Endodermal cell (in vitro differentiated cells): ENCODE results near the gene SALL3. TPM values are rescaled to one million over a fixed set of nuclear protein-coding genes. Genes with fewer than 3 reads are reported as not detected.

Source experiments
- DNase-seq: peaks from one replicate; pipeline ENCODE4 v3.0.0-alpha.2; 2017
- H3K27ac ChIP-seq: 2 replicates; pipeline ENCODE4 v1.5.1; 2013; ENCODE audit warnings: mild to moderate bottlenecking, low read depth, low read length, moderate library complexity
- H3K27me3 ChIP-seq: 2 replicates; pipeline ENCODE4 v1.6.1; 2013; ENCODE audit warnings: mild to moderate bottlenecking, low read length, moderate library complexity; ENCODE audit not compliant: insufficient read depth, control insufficient read depth, poor library complexity, severe bottlenecking
- H3K36me3 ChIP-seq: 2 replicates; pipeline ENCODE4 v1.7.0; 2013; ENCODE audit warnings: mild to moderate bottlenecking, low read length, moderate library complexity; ENCODE audit not compliant: control insufficient read depth, insufficient read depth
- H3K4me1 ChIP-seq: one replicate; pipeline ENCODE4 v1.7.0; 2013; ENCODE audit warnings: low read length; ENCODE audit not compliant: control insufficient read depth, insufficient read depth
- H3K4me3 ChIP-seq: 2 replicates; pipeline ENCODE4 v1.5.1; 2013; ENCODE audit warnings: mild to moderate bottlenecking, low read length, moderate library complexity
- H3K9ac ChIP-seq: 2 replicates; pipeline ENCODE4 v1.6.1; 2013; ENCODE audit warnings: mild to moderate bottlenecking, low read length, moderate library complexity; ENCODE audit not compliant: poor library complexity, severe bottlenecking; ENCODE audit errors: extremely low read depth
- H3K9me3 ChIP-seq: 2 replicates; pipeline ENCODE4 v1.6.1; 2013; ENCODE audit warnings: mild to moderate bottlenecking, low read length, moderate library complexity; ENCODE audit not compliant: control insufficient read depth
- H3K27ac Mint-ChIP-seq: 2 replicates; pipeline ENCODE4 v1.8.0; 2020; ENCODE audit warnings: mixed read lengths
- H3K27me3 Mint-ChIP-seq: 2 replicates; pipeline ENCODE4 v1.8.0; 2021; ENCODE audit warnings: mild to moderate bottlenecking, mixed read lengths; ENCODE audit not compliant: insufficient read depth
- H3K36me3 Mint-ChIP-seq: 2 replicates; pipeline ENCODE4 v1.8.0; 2020; ENCODE audit warnings: low read depth, mixed read lengths
- H3K4me1 Mint-ChIP-seq: 2 replicates; pipeline ENCODE4 v1.8.0; 2020; ENCODE audit warnings: mixed read lengths
- H3K4me3 Mint-ChIP-seq: 2 replicates; pipeline ENCODE4 v1.8.0; 2020; ENCODE audit warnings: mild to moderate bottlenecking, moderate library complexity, mixed read lengths
- H3K9me3 Mint-ChIP-seq: 2 replicates; pipeline ENCODE4 v1.8.0; 2020; ENCODE audit warnings: mild to moderate bottlenecking, mixed read lengths
- CTCF ChIP-seq: fragments of 200-600 bp; sonication (generic); conservative IDR thresholded peaks from 2 replicates; pipeline ENCODE4 v1.5.0; 2021; ENCODE audit warnings: antibody characterized with exemption, mild to moderate bottlenecking
- WGBS, 2 experiments: methylation state at CpG; one replicate each; pipeline versions ENCODE4 v1.1.5 to v1.1.7; 2013; ENCODE audit warnings: missing lambda C conversion rate in 2 of 2, mixed read lengths in 1 of 2; ENCODE audit not compliant: insufficient coverage in 1 of 2, insufficient read length in 1 of 2; 5-methylcytosine and 5-hydroxymethylcytosine counted together
- total RNA-seq, 2 donors: library from RNA; stranded (reverse); fragmentation: NEBNext Ultra II Directional in 1 of 2; extraction: Animal tissue kit (Norgen Biotek cat#: 25700) in 1 of 2; gene quantifications; 2 replicates in 1 of 2; 3 replicates in 1 of 2; pipeline ENCODE4 v1.2.1, GENCODE V29; 2021

SALL3 gene
- total RNA-seq, 2 donors from 2014 or later = 9.5 to 36.4 TPM

GRCh38 chr18:78953566-78953965 is 26.1 kb upstream of the SALL3 start:
- Histone ChIP-seq H3K27ac (no peak overlapping the region), H3K4me3 (no peak overlapping the region), H3K4me1 (no peaks in the 10 kb centered on the region), H3K9ac (no peak overlapping the region), H3K9me3 (peaks cover 5% of the 10 kb centered on the region), H3K27me3 (no peaks in the 10 kb centered on the region), H3K36me3 (no peaks in the 10 kb centered on the region)
- 87 to 96% methylated on average over 13 to 17 of the region's 17 CpGs for whole genome bisulfite sequencing, 2 experiments
- DNase-seq = no peak
- no peak overlapping the region for H3K27ac Mint-ChIP-seq
- H3K36me3 Mint-ChIP-seq = no peaks in the 10 kb centered on the region
- H3K4me1 Mint-ChIP-seq = no peaks in the 10 kb centered on the region
- no peak for TF ChIP-seq CTCF
- H3K27me3 Mint-ChIP-seq = no peaks in the 10 kb centered on the region
- no peak overlapping the region for H3K4me3 Mint-ChIP-seq
- H3K9me3 Mint-ChIP-seq = peaks cover 16% of the 10 kb centered on the region

GRCh38 chr18:78955051-78955450 is 24.6 kb upstream of the SALL3 start:
- Histone ChIP-seq H3K4me3 (no peak overlapping the region), H3K4me1 (no peaks in the 10 kb centered on the region), H3K9ac (no peak overlapping the region), H3K36me3 (no peaks in the 10 kb centered on the region), H3K27ac (no peak overlapping the region), H3K27me3 (no peaks in the 10 kb centered on the region), H3K9me3 (peaks cover 5% of the 10 kb centered on the region)
- no peak overlapping the region for H3K27ac Mint-ChIP-seq
- H3K9me3 Mint-ChIP-seq = peaks cover 16% of the 10 kb centered on the region
- DNase-seq = no peak
- no peaks in the 10 kb centered on the region for H3K4me1 Mint-ChIP-seq
- WGBS, 2 experiments = 90 to 98% methylated on average over 7 to 17 of the region's 17 CpGs
- no peak overlapping the region for H3K4me3 Mint-ChIP-seq
- no peak for TF ChIP-seq CTCF
- H3K36me3 Mint-ChIP-seq = no peaks in the 10 kb centered on the region
- peaks cover 2% of the 10 kb centered on the region for H3K27me3 Mint-ChIP-seq

GRCh38 chr18:78957140-78957539 is 22.5 kb upstream of the SALL3 start:
- H3K9me3 ChIP-seq = peaks cover 2% of the 10 kb centered on the region
- no peak overlapping the region for H3K4me3 Mint-ChIP-seq
- H3K9ac ChIP-seq = no peak overlapping the region
- peaks cover 2% of the 10 kb centered on the region for H3K27me3 Mint-ChIP-seq
- H3K27me3 ChIP-seq = no peaks in the 10 kb centered on the region
- no peaks in the 10 kb centered on the region for H3K4me1 ChIP-seq
- H3K4me3 ChIP-seq = no peak overlapping the region
- no peaks in the 10 kb centered on the region for H3K36me3 ChIP-seq
- no peaks in the 10 kb centered on the region for H3K36me3 Mint-ChIP-seq
- 95 to 96% methylated on average over 7 to 14 of the region's 14 CpGs for WGBS, 2 experiments
- no peaks in the 10 kb centered on the region for H3K4me1 Mint-ChIP-seq
- no peak overlapping the region for H3K27ac Mint-ChIP-seq
- H3K27ac ChIP-seq = no peak overlapping the region
- DNase-seq = no peak
- no peak for TF ChIP-seq CTCF
- peaks cover 9% of the 10 kb centered on the region for H3K9me3 Mint-ChIP-seq
